A549 treated with AZD9567 at 1 μM for 4 hours (cell line): Measurements from ENCODE around the gene TMEM273. TPM values are rescaled to one million over a fixed set of nuclear protein-coding genes. Genes with fewer than 3 reads are reported as not detected.

Experiments used
- total RNA-seq: library from RNA; stranded (reverse); fragments of 200-300 nt; extraction: Qiagen RNA extraction; gene quantifications from 5 replicates; pipeline ENCODE4 v1.2.3, GENCODE V29; 2022; ENCODE audit not compliant: insufficient read depth

The TMEM273 gene, protein sequence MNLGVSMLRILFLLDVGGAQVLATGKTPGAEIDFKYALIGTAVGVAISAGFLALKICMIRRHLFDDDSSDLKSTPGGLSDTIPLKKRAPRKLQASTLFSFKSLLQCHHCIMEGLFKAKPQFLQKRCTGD
- total RNA-seq: not detected in 5 replicates

DNA sequence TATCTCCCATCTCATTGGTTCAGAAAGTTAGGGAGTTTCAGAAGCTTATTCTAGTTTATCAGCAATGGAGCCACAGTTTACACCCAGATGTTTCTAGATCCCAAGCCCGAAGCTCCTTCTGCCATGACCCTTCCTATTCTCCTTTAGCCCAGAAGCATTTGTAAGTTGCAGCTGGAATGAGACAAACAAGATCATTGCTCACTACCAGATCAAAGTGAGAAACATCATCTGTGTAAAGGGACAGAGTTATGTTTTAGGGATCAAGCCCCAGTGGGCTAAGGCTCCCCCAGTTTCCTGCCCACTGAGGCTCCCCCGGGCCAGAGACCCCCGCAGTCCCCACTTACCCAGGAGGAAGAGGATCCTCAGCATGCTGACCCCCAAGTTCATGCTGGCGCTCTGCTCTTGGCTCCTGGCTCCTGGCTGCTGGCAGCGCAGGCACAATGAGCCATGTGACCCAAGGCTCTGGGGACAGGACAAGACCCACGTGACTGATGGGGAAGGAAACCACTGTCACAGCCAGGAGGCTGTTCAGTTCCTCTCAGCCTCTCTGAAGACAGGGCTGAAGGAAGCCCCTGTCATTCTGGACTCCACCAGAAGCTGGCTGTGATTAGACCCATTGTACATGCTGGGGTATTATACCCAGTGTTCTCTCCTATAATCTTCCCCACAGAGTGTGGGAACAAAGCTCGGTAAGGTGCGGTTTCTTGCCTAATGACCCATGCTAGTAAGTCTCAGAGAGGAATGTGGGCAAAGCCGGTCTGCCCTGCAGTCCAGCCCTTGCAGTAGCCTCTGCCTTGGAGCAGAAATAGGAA is at the start of gene TMEM273:
Gene TMEM273, minus strand, starts transcription at position 442 of the 812 bp plus-strand sequence. Its CDS starts 55 bp downstream, at position 387.

DNA sequence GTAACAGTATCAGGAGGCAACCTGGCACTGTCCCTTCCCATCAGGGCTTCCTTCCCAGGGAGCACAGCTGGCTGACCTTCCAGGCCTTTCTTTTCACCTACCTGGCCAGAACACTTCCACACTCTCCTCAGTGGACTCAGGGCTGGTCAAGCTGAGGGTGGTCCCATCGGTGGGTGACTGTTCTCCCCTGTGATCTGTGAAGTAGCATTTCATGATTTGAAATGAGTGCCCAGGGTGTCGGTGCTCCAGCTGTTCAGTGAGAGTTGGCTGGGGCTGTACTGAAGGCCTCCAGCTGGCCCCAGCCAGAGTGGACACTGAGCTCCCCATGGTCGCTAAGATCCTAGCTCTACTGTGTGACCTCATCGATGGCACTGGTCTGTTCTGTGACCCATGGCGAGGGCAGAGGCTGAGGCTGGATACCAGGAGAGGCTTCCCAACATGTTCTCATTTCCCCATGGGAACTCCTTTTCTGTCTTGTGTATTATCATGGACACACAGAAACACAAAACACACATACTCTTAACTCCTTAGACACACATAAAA is 54.4 kb downstream of the TMEM273 start, which contains the start of gene FAM170B:
Gene FAM170B, minus strand, starts transcription at position 316 of the 543 bp plus-strand sequence. Its CDS starts 103 bp downstream, at position 213.

DNA sequence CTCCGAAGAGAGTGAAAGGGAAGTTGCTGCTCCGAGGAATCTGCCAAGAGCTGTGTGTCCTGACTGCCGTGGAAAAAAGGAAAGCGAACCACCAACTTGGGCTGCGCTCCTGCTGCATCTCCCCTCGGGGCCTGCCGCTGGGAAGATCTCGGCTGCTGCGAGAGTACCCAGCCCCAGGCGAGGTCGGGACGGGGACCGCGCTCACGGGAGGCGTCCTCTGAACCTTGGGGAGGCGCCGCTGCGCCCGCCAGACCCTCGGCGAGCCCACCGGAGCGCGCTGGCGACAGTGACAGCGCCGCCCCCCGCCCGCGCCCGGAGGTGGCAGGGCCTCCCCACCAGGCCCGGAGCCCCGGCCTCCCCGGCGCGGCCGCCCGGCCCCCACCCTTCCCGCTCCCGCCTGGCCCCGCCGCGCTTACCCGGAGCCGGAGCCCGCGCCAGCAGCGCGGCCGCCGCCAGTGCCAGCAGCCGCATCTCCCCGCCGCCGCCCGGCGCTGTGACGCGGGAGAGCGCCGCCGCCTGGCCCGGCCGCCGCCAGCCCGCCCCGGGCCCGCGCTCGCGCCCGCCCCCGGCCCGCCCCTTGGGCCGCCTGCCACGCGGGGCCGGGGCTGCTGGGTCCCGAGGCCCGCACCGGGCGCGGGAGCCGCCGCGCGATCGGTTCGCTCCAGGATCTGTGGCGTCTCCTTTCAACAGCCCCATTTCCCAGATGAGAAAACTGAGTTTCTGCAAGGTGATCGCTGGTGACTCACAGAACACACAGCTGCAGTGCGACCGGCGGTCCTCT is 73.0 kb downstream of the TMEM273 start, which contains the start of gene VSTM4:
Gene VSTM4, minus strand, starts transcription at position 508 of the 781 bp plus-strand sequence. Its CDS starts 37 bp downstream, at position 471.

Other genes with a start within 250 kb of the TMEM273 start
- not detected in 5 replicates for gene LRRC18, start 248.6 kb downstream of the TMEM273 start, total RNA-seq
- 0.22 to 0.34 TPM (median 0.28 TPM) in 4 of 5 replicates, not detected in the other for gene VSTM4, start 72.9 kb downstream of the TMEM273 start, total RNA-seq
- gene FAM170B, start 54.4 kb downstream of the TMEM273 start, total RNA-seq: not detected in 5 replicates
- not detected in 5 replicates for gene C10orf71, start 110.8 kb upstream of the TMEM273 start, total RNA-seq
- gene DRGX, start 207.7 kb upstream of the TMEM273 start, total RNA-seq: 0.02 TPM in 1 of 5 replicates, not detected in the others